ENCODE data around the gene NID1. TPM values are rescaled to one million over a fixed set of nuclear protein-coding genes. Genes with fewer than 3 reads are reported as not detected.

NID1 gene, protein sequence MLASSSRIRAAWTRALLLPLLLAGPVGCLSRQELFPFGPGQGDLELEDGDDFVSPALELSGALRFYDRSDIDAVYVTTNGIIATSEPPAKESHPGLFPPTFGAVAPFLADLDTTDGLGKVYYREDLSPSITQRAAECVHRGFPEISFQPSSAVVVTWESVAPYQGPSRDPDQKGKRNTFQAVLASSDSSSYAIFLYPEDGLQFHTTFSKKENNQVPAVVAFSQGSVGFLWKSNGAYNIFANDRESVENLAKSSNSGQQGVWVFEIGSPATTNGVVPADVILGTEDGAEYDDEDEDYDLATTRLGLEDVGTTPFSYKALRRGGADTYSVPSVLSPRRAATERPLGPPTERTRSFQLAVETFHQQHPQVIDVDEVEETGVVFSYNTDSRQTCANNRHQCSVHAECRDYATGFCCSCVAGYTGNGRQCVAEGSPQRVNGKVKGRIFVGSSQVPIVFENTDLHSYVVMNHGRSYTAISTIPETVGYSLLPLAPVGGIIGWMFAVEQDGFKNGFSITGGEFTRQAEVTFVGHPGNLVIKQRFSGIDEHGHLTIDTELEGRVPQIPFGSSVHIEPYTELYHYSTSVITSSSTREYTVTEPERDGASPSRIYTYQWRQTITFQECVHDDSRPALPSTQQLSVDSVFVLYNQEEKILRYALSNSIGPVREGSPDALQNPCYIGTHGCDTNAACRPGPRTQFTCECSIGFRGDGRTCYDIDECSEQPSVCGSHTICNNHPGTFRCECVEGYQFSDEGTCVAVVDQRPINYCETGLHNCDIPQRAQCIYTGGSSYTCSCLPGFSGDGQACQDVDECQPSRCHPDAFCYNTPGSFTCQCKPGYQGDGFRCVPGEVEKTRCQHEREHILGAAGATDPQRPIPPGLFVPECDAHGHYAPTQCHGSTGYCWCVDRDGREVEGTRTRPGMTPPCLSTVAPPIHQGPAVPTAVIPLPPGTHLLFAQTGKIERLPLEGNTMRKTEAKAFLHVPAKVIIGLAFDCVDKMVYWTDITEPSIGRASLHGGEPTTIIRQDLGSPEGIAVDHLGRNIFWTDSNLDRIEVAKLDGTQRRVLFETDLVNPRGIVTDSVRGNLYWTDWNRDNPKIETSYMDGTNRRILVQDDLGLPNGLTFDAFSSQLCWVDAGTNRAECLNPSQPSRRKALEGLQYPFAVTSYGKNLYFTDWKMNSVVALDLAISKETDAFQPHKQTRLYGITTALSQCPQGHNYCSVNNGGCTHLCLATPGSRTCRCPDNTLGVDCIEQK
- total RNA-seq (2022; extraction: Qiagen RNA extraction; ENCODE audit: low read depth): 5.2 to 10.1 TPM (median 7.1 TPM) in 5 replicates

DNA sequence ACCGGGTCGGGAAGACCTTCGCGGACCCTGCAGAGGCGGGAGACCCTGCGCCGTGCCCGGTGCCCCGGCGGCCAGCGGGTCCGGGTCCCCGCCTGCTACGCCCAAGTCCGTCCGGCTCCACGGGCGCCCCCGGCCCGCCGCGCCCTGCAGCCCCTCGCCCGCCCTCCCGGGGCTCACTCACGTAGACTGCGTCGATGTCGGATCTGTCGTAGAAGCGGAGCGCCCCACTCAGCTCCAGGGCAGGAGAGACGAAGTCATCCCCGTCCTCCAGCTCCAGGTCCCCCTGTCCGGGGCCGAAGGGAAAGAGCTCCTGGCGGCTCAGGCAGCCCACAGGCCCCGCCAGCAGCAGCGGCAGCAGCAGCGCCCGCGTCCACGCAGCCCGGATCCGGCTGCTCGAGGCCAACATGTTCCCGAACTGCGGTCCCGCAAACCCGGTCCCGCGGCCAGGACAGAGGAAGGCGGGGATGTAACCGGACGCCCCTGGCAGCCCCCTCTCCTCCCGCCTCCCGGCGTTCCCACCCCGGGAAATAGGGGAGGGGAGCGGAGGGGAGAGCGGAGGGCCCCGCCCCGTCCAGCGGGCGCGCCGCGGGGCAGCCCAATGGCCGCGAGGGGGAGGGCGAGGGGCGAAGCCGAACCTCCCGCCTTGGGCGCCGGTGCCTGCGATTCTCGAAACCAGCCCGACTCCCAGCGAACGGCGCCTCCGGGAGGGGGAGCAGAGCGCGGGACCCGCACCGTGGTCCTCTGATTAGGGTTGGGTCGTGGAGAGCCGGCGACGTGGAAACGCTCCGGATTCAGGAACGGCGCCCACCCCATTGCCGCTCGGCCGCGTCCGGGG is at the start of gene NID1:
NID1 (minus strand) TSS at position 417 of the 835 bp plus-strand sequence; CDS start at position 406, 11 bp downstream.

Other genes starting within 250 kb of the NID1 start
- gene LYST, start 198.2 kb downstream of the NID1 start, total RNA-seq (2022; extraction: Qiagen RNA extraction; ENCODE audit: low read depth): 3.5 to 5.6 TPM (median 4.8 TPM) in 5 replicates
- gene GPR137B, start 77.4 kb upstream of the NID1 start, total RNA-seq (2022; extraction: Qiagen RNA extraction; ENCODE audit: low read depth): 12.7 to 20.8 TPM (median 19.3 TPM) in 5 replicates
- 1.6 to 4.8 TPM (median 2.8 TPM) in 5 replicates for gene ERO1B, start 216.9 kb upstream of the NID1 start, total RNA-seq (2022; extraction: Qiagen RNA extraction; ENCODE audit: low read depth)